Measurements from ENCODE around the gene ADK. TPM values are rescaled to one million over a fixed set of nuclear protein-coding genes. Genes with fewer than 3 reads are reported as not detected.

ADK gene
- total RNA-seq, 1 experiment from 2014 or later, result 26.8 TPM

- Histone ChIP-seq H3K4me1 (ENCODE audit: insufficient read depth, low read length) (no peaks in the 10 kb centered on the region), H3K14ac (ENCODE audit: insufficient read depth, low read length) (no peak overlapping the region), H3K4me2 (ENCODE audit: insufficient read depth, insufficient read length, low read length) (no peak overlapping the region), H3K9ac (ENCODE audit: extremely low read depth, insufficient read length, low read length) (no peak overlapping the region), H2BK15ac (ENCODE audit: low read depth, low read length) (no peak overlapping the region), H2BK120ac (ENCODE audit: low read depth, low read length, poor library complexity, severe bottlenecking) (no peak overlapping the region), H4K91ac (ENCODE audit: insufficient read length, low read depth, low read length) (no peak overlapping the region), H4K20me1 (ENCODE audit: control insufficient read depth, insufficient read depth, insufficient read length) (no peaks in the 10 kb centered on the region), H2AK5ac (ENCODE audit: insufficient read length, low read length) (no peak overlapping the region), H3K27ac (ENCODE audit: insufficient read length, low read depth, low read length) (no peak overlapping the region), H3K27me3 (ENCODE audit: insufficient read depth, low read length) (no peaks in the 10 kb centered on the region), H3K79me1 (ENCODE audit: insufficient read depth, low read depth, low read length, poor library complexity, severe bottlenecking) (no peaks in the 10 kb centered on the region), H3K4ac (ENCODE audit: low read depth, low read length) (no peak overlapping the region), H2BK5ac (ENCODE audit: insufficient read length, low read length) (no peak overlapping the region), H2BK20ac (ENCODE audit: low read depth, low read length, poor library complexity, severe bottlenecking) (no peak overlapping the region), H3K23ac (ENCODE audit: insufficient read length, low read depth, low read length) (no peak overlapping the region), H4K5ac (ENCODE audit: insufficient read length, low read depth, low read length) (no peak overlapping the region), H3K56ac (ENCODE audit: insufficient read length, low read depth, low read length) (no peak overlapping the region), H4K8ac (replicated peaks; ENCODE audit: insufficient read length, low read depth, low read length) (no peak overlapping the region), H3K18ac (ENCODE audit: insufficient read length, low read depth, low read length) (no peak overlapping the region), H3T11ph (ENCODE audit: low read length) (no peak overlapping the region), H3K9me3 (ENCODE audit: control insufficient read depth, low read depth, low read length) (no peaks in the 10 kb centered on the region), H2AFZ (ENCODE audit: low read length) (no peak overlapping the region), H2BK12ac (ENCODE audit: insufficient read length, low read depth, low read length) (no peak overlapping the region), H3K23me2 (ENCODE audit: insufficient read length, low read depth, low read length, poor library complexity, severe bottlenecking) (no peaks in the 10 kb centered on the region), H3K79me2 (ENCODE audit: insufficient read depth, low read length) (no peaks in the 10 kb centered on the region)
- H3K9me3 Mint-ChIP-seq, result no peaks in the 10 kb centered on the region
- no peaks in the 10 kb centered on the region for H3K27me3 Mint-ChIP-seq (ENCODE audit: low read depth)
- no peak overlapping the region for H3K27ac Mint-ChIP-seq
- WGBS (ENCODE audit: extremely low coverage, insufficient read length, low lambda C conversion rate), result no CpG with 5 or more reads among the region's 3 CpGs
- no peaks in the 10 kb centered on the region for H3K36me3 Mint-ChIP-seq (ENCODE audit: insufficient read depth in 1 of 3, low read depth in 3 of 3)
- no peak overlapping the region for H3K4me3 Mint-ChIP-seq
- H3K4me1 Mint-ChIP-seq, result peaks cover 5% of the 10 kb centered on the region in 2 experiments; a peak in 2 of 4 replicates
- no peak for DNase-seq
- no peak for TF ChIP-seq CTCF (conservative IDR thresholded peaks at IDR 0.05)
Observed at GRCh38 chr10:74272288-74272687, 121.3 kb downstream of the ADK start.
